Neural progenitor cell (in vitro differentiated cells): ENCODE results near the gene SUN5. TPM values are rescaled to one million over a fixed set of nuclear protein-coding genes. Genes with fewer than 3 reads are reported as not detected.
"Not testable (repeated sequence)": the region's sequence is repeated elsewhere in the genome, so short reads cannot be mapped to it uniquely, and the experiment has no call there.

ENCODE experiments used
- DNase-seq: peaks from one replicate; pipeline ENCODE4 v3.0.0-alpha.2; 2016; ENCODE audit warnings: low spot score
- H2AFZ ChIP-seq: fragments of 200-600 bp; sonication (generic); replicated peaks from 2 replicates; pipeline ENCODE4 v1.6.1; 2016; ENCODE audit warnings: antibody characterized with exemption
- H3F3A ChIP-seq: fragments of 200-600 bp; sonication (generic); 2 replicates; pipeline ENCODE4 v1.6.1; 2016; ENCODE audit warnings: antibody characterized with exemption, low read depth
- H3K27ac ChIP-seq: fragments of 200-600 bp; sonication (generic); 2 replicates; pipeline ENCODE4 v1.5.1; 2016; ENCODE audit warnings: mild to moderate bottlenecking
- H3K27me3 ChIP-seq: fragments of 200-600 bp; sonication (generic); 2 replicates; pipeline ENCODE4 v1.6.1; 2016; ENCODE audit warnings: mild to moderate bottlenecking, moderate library complexity
- H3K36me3 ChIP-seq: fragments of 200-600 bp; sonication (generic); 2 replicates; pipeline ENCODE4 v1.5.1; 2016
- H3K4me1 ChIP-seq: fragments of 200-600 bp; sonication (generic); 2 replicates; pipeline ENCODE4 v1.6.1; 2016; ENCODE audit warnings: mixed run types
- H3K4me2 ChIP-seq: fragments of 200-600 bp; sonication (generic); 2 replicates; pipeline ENCODE4 v1.6.1; 2016
- H3K4me3 ChIP-seq: fragments of 200-600 bp; sonication (generic); 2 replicates; pipeline ENCODE4 v1.5.1; 2016
- H3K79me2 ChIP-seq: fragments of 200-600 bp; sonication (generic); 2 replicates; pipeline ENCODE4 v1.6.1; 2016; ENCODE audit warnings: low read depth
- H3K9ac ChIP-seq: fragments of 200-600 bp; sonication (generic); 2 replicates; pipeline ENCODE4 v1.6.1; 2016
- H3K9me3 ChIP-seq: fragments of 200-600 bp; sonication (generic); 2 replicates; pipeline ENCODE4 v1.5.1; 2016; ENCODE audit warnings: low read depth
- H4K20me1 ChIP-seq: fragments of 200-600 bp; sonication (generic); 2 replicates; pipeline ENCODE4 v1.6.1; 2016; ENCODE audit warnings: low read depth
- H3K27ac Mint-ChIP-seq: 3 replicates; pipeline ENCODE4 v1.8.0; 2021; ENCODE audit warnings: mixed read lengths
- H3K27me3 Mint-ChIP-seq: 2 replicates; pipeline ENCODE4 v1.8.0; 2022; ENCODE audit warnings: low read depth, mild to moderate bottlenecking, inconsistent platforms, moderate library complexity, mixed read lengths; ENCODE audit not compliant: insufficient read depth
- H3K36me3 Mint-ChIP-seq: 3 replicates; pipeline ENCODE4 v1.8.0; 2021; ENCODE audit warnings: mixed read lengths
- H3K4me1 Mint-ChIP-seq: 3 replicates; pipeline ENCODE4 v1.8.0; 2021; ENCODE audit warnings: mixed read lengths
- H3K4me3 Mint-ChIP-seq: 3 replicates; pipeline ENCODE4 v1.8.0; 2021; ENCODE audit warnings: mild to moderate bottlenecking, moderate library complexity, mixed read lengths
- H3K9me3 Mint-ChIP-seq: 3 replicates; pipeline ENCODE4 v1.8.0; 2020; ENCODE audit warnings: mixed read lengths
- EZH2 ChIP-seq: fragments of 200-600 bp; sonication (generic); IDR thresholded peaks from 2 replicates; pipeline ENCODE4 v1.6.1; 2017; ENCODE audit warnings: antibody characterized with exemption, mild to moderate bottlenecking, moderate library complexity
- EZH2phosphoT487 ChIP-seq: fragments of 200-600 bp; sonication (generic); IDR thresholded peaks from 2 replicates; pipeline ENCODE4 v1.6.1; 2017; ENCODE audit warnings: antibody characterized with exemption
- total RNA-seq: library from RNA; depleted of rRNA; stranded (reverse); fragments of >200 nt; gene quantifications from 2 replicates; pipeline ENCODE4 v1.2.3, GENCODE V29; 2015; ENCODE audit warnings: low replicate concordance
- TF ChIP-seq, protein P1 (sequence below): fragments of 200-600 bp; sonication (generic); IDR thresholded peaks from 2 replicates; pipeline ENCODE4 v1.5.1; 2017; ENCODE audit warnings: antibody characterized with exemption, mild to moderate bottlenecking

SUN5 gene
- total RNA-seq, 1 donor from 2014 or later, result not detected

- no peak overlapping the region for H3K9ac ChIP-seq
- Mint-ChIP-seq H3K27me3 (peaks cover 10% of the 10 kb centered on the region), H3K36me3 (no peaks in the 10 kb centered on the region), H3K27ac (no peak overlapping the region), H3K9me3 (no peaks in the 10 kb centered on the region), H3K4me3 (no peak overlapping the region), H3K4me1 (no peaks in the 10 kb centered on the region)
- H3K27me3 ChIP-seq, result no peaks in the 10 kb centered on the region
- no peaks in the 10 kb centered on the region for H4K20me1 ChIP-seq
- no peaks in the 10 kb centered on the region for H3K36me3 ChIP-seq
- H2AFZ ChIP-seq, result no peak overlapping the region
- no peak for DNase-seq
- no peaks in the 10 kb centered on the region for H3K79me2 ChIP-seq
- no peaks in the 10 kb centered on the region for H3K4me1 ChIP-seq
- H3K4me3 ChIP-seq, result no peak overlapping the region
- H3F3A ChIP-seq, result no peaks in the 10 kb centered on the region
- TF ChIP-seq EZH2phosphoT487, result no peak
- TF ChIP-seq EZH2, result no peak
- TF ChIP-seq, protein P1, sequence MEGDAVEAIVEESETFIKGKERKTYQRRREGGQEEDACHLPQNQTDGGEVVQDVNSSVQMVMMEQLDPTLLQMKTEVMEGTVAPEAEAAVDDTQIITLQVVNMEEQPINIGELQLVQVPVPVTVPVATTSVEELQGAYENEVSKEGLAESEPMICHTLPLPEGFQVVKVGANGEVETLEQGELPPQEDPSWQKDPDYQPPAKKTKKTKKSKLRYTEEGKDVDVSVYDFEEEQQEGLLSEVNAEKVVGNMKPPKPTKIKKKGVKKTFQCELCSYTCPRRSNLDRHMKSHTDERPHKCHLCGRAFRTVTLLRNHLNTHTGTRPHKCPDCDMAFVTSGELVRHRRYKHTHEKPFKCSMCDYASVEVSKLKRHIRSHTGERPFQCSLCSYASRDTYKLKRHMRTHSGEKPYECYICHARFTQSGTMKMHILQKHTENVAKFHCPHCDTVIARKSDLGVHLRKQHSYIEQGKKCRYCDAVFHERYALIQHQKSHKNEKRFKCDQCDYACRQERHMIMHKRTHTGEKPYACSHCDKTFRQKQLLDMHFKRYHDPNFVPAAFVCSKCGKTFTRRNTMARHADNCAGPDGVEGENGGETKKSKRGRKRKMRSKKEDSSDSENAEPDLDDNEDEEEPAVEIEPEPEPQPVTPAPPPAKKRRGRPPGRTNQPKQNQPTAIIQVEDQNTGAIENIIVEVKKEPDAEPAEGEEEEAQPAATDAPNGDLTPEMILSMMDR, result no peak
- no peak overlapping the region for H3K27ac ChIP-seq
- H3K4me2 ChIP-seq, result no peak overlapping the region
- H3K9me3 ChIP-seq, result no peaks in the 10 kb centered on the region
These were observed 41.1 kb downstream of the SUN5 start for GRCh38 chr20:32963176-32963575.

- not testable (repeated sequence) for H4K20me1 ChIP-seq, H3K4me1 Mint-ChIP-seq, H3K4me2 ChIP-seq, DNase-seq, H3K4me1 ChIP-seq, H3F3A ChIP-seq, H3K27me3 ChIP-seq, H3K27ac ChIP-seq, H3K36me3 ChIP-seq, H3K4me3 ChIP-seq, H3K9me3 Mint-ChIP-seq, H2AFZ ChIP-seq, H3K79me2 ChIP-seq, H3K9me3 ChIP-seq, H3K36me3 Mint-ChIP-seq, H3K9ac ChIP-seq, H3K4me3 Mint-ChIP-seq
- Mint-ChIP-seq H3K27ac (peak overlapping the region; percentile 25), H3K27me3 (peaks cover 11% of the 10 kb centered on the region)
These were observed 41.6 kb downstream of the SUN5 start for GRCh38 chr20:32962646-32963045.

- H3K27ac Mint-ChIP-seq, result no peak overlapping the region
- H3K4me1 Mint-ChIP-seq, result no peaks in the 10 kb centered on the region
- no peaks in the 10 kb centered on the region for H3K79me2 ChIP-seq
- H3F3A ChIP-seq, result no peaks in the 10 kb centered on the region
- H3K27me3 Mint-ChIP-seq, result peaks cover 13% of the 10 kb centered on the region
- H3K36me3 ChIP-seq, result no peaks in the 10 kb centered on the region
- no peaks in the 10 kb centered on the region for H3K9me3 ChIP-seq
- no peak overlapping the region for H3K9ac ChIP-seq
- H2AFZ ChIP-seq, result no peak overlapping the region
- TF ChIP-seq, protein P1, result no peak
- no peak for TF ChIP-seq EZH2
- no peak for TF ChIP-seq EZH2phosphoT487
- no peaks in the 10 kb centered on the region for H3K4me1 ChIP-seq
- no peaks in the 10 kb centered on the region for H3K36me3 Mint-ChIP-seq
- no peak overlapping the region for H3K27ac ChIP-seq
- H3K4me3 Mint-ChIP-seq, result no peak overlapping the region
- no peak overlapping the region for H3K4me2 ChIP-seq
- H4K20me1 ChIP-seq, result no peaks in the 10 kb centered on the region
- H3K27me3 ChIP-seq, result no peaks in the 10 kb centered on the region
- H3K4me3 ChIP-seq, result no peak overlapping the region
- peaks cover 5% of the 10 kb centered on the region for H3K9me3 Mint-ChIP-seq
- DNase-seq, result no peak
These were observed 42.2 kb downstream of the SUN5 start for GRCh38 chr20:32962053-32962452.

DNA sequence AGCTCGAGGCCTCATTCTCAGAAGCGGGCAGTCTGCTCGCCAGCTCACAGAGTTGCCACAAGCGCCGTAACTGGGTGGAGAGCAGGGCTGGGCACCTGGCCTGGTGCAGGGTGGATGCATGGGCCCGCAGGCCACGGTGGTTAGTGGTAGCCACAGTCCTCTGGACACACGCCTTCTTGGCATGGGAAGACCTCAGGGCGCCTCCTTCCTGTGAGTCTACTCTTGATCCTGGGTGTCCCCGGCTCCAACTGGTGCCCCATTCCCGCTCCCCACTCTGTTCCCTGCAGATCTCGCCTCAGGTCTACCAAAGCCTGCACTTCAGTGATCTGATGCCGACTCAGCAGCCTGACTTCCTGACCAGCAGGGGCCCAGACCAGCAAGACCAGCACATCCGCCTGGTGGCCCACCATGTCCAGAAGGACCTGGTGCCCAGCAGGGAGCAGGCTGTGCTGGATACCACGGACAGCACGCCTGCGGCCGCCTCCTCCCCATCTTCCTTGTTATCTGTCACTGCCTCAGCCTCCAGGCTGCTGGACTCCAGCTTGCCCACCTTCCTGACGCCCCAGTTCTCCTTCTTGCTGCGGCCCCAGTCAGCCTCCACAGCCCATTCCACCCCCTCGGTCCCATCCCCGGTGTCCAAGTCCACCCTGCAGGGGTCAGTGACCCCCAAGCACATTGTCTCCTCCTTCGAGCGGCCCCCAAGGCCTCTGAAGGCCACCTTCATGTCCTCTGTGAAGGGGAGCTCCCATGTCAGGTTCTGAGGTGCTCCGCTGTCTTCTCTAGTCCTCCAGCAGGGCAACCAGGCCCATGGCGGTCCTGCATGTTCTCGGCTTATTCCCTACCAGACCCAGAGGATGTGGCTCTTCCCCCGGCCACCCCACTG, 43.1 kb downstream of the SUN5 start:
- H3K4me3 ChIP-seq, result no peak overlapping the region
- no peak overlapping the region for H3K27ac ChIP-seq
- Mint-ChIP-seq H3K27me3 (peaks cover 13% of the 10 kb centered on the region), H3K9me3 (peaks cover 9% of the 10 kb centered on the region), H3K4me1 (no peaks in the 10 kb centered on the region), H3K27ac (peak overlapping the region; percentile 78), H3K4me3 (peak overlapping the region; percentile 43), H3K36me3 (no peaks in the 10 kb centered on the region)
- H3K79me2 ChIP-seq, result no peaks in the 10 kb centered on the region
- no peaks in the 10 kb centered on the region for H3K4me1 ChIP-seq
- H2AFZ ChIP-seq, result no peak overlapping the region
- peaks cover 6% of the 10 kb centered on the region for H3K9me3 ChIP-seq
- no peaks in the 10 kb centered on the region for H3K36me3 ChIP-seq
- peaks cover 5% of the 10 kb centered on the region for H3K27me3 ChIP-seq
- no peak overlapping the region for H3K4me2 ChIP-seq
- TF ChIP-seq EZH2phosphoT487 (no peak), EZH2 (no peak)
- TF ChIP-seq, protein P1, result no peak
- DNase-seq, result no peak
- H3K9ac ChIP-seq, result no peak overlapping the region
- no peaks in the 10 kb centered on the region for H3F3A ChIP-seq
- H4K20me1 ChIP-seq, result no peaks in the 10 kb centered on the region
